Measurements from ENCODE around the gene HSBP1.

DNA sequence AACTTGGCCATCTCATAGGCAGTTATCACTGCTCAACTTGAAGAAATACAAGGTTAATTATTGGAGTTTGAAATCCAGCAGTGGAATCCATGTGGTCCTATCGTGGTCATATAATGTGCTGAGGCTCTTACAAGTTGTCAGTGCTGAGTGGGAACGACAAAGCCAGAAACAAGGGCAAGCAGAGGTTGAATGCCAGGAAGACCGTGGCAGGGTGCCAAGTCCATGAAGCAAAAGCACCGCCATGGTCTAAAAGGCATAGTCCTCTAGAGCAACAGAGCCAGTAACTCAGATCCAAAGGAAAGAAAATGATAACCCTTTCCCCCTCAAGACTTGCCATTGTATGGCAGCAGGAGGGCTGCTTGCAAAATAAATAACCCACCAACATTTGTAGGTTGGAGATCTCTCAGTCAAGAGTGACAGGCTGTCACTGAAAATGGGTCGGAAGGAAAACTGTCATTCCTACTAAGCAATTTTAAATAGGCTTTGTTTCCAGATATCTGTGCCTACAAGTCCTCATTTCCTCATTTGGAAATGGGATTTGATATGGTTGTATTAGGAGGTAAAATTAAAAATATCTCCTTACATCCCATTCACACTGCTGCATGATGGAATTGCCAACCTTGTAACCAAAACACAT lies 36.4 kb upstream of the HSBP1 start:
- TF ChIP-seq, protein P1, sequence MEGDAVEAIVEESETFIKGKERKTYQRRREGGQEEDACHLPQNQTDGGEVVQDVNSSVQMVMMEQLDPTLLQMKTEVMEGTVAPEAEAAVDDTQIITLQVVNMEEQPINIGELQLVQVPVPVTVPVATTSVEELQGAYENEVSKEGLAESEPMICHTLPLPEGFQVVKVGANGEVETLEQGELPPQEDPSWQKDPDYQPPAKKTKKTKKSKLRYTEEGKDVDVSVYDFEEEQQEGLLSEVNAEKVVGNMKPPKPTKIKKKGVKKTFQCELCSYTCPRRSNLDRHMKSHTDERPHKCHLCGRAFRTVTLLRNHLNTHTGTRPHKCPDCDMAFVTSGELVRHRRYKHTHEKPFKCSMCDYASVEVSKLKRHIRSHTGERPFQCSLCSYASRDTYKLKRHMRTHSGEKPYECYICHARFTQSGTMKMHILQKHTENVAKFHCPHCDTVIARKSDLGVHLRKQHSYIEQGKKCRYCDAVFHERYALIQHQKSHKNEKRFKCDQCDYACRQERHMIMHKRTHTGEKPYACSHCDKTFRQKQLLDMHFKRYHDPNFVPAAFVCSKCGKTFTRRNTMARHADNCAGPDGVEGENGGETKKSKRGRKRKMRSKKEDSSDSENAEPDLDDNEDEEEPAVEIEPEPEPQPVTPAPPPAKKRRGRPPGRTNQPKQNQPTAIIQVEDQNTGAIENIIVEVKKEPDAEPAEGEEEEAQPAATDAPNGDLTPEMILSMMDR (IDR thresholded peaks at IDR 0.05): no peak
- TF ChIP-seq POLR2A (IDR thresholded peaks at IDR 0.05) (no peak), POLR2AphosphoS5 (IDR thresholded peaks at IDR 0.05) (no peak), EP300 (IDR thresholded peaks at IDR 0.05) (no peak)

Measured in sigmoid colon (tissue), 4 donors.